ENCODE measurements around the gene UGT1A5.

UGT1A5 gene

DNA sequence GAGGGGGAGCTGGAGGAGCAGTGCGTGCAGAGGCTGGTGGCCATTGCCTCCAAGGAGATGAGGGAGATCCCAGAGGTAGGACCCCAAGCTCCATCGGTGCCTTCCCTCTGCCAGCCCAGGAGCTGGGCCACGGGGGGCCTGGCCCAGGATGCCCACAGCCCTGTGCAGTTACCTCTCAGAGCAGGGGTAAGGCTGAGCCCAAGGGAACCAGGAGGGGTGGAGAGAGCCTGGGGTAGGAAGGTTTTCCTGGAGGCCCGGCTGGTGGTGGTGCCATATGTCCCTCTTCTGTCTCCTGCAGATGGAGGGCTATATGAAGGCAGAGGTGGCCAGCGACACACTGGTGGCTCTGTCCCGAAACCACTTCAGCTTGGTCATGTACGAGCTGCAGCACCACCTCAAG, 76.8 kb downstream of the UGT1A5 start:
- Histone ChIP-seq H3K36me3 (replicated peaks) (no peaks in the 10 kb centered on the region), H3K4me3 (ENCODE audit: low read depth, low read length) (no peak overlapping the region), H3K27ac (no peak overlapping the region), H3K27me3 (replicated peaks) (no peaks in the 10 kb centered on the region)
- in situ Hi-C loops (cut with HindIII; ENCODE audit: low pct_ligation_motif_present, low sequenced_read_pairs) = no loop called here
- TF ChIP-seq, protein P1, sequence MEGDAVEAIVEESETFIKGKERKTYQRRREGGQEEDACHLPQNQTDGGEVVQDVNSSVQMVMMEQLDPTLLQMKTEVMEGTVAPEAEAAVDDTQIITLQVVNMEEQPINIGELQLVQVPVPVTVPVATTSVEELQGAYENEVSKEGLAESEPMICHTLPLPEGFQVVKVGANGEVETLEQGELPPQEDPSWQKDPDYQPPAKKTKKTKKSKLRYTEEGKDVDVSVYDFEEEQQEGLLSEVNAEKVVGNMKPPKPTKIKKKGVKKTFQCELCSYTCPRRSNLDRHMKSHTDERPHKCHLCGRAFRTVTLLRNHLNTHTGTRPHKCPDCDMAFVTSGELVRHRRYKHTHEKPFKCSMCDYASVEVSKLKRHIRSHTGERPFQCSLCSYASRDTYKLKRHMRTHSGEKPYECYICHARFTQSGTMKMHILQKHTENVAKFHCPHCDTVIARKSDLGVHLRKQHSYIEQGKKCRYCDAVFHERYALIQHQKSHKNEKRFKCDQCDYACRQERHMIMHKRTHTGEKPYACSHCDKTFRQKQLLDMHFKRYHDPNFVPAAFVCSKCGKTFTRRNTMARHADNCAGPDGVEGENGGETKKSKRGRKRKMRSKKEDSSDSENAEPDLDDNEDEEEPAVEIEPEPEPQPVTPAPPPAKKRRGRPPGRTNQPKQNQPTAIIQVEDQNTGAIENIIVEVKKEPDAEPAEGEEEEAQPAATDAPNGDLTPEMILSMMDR (IDR thresholded peaks at IDR 0.05; ENCODE audit: low read depth, low read length, missing control alignments) = no peak
- no peak for DNase-seq

DNA sequence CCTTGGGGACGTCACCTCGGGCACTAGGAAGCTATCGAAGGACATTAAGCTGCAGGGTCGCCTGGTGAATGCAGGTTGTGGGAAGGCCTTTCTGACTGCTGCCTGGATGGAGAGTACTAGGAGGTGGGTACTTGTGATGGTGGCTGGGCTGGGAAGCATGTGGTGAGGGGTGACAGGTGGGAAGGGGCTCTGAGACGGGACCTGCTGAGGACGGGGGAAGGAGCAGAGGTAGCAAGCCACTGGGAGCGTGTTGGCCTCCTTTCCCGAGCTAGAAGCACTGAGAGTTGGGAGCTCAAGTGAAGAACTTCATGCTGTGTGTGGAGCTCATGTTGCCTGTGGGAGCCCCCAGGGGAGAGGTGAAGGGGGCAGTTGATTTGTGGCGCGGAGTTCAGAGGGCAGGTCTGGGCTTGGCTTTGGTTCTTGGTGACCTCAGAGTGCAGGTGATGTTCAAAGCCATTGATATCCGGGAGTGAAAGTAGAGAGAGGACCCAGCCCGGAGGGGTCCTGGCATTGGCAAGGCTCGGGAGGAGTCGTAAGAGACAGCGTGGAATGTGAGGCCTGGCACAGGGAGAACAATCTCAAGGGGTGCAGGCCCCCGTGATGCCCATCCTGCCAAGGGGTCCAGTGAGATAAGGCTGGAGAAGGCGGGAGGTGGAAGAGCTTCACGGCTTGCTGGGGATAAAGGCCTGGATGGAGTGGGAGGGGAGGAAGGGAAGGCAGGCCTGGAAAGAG, 78.6 kb downstream of the UGT1A5 start:
- no peaks in the 10 kb centered on the region for H3K27me3 ChIP-seq (replicated peaks)
- no peak overlapping the region for H3K27ac ChIP-seq
- H3K4me3 ChIP-seq (ENCODE audit: low read depth, low read length) = no peak overlapping the region
- TF ChIP-seq, protein P1 (IDR thresholded peaks at IDR 0.05; ENCODE audit: low read depth, low read length, missing control alignments) = no peak
- in situ Hi-C loops (cut with HindIII; ENCODE audit: low pct_ligation_motif_present, low sequenced_read_pairs) = no loop called here
- no peak for DNase-seq
- no peaks in the 10 kb centered on the region for H3K36me3 ChIP-seq (replicated peaks)

DNA sequence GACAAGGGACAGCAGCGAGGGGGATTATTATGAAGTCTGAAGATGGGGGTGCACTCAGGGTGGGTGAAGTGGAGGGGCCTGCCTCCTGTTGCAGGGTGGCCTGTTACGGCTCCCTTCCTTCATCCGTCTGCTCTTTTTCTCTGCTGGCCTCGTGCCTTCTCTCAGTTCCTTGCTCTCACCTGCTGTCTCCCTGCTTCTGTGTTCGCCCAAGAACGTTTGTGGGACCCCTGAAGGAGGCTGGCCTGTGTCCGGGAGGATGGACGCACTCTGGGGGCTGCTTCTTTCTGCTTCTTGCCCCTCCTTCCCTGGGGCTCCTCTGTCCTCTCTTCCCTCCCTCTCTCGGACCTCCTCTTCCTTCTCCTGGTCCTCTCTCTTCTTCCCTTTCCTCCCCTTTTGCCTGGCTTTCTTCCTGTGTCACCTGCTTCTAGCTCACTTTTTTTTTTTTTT, 79.2 kb downstream of the UGT1A5 start:
- Histone ChIP-seq H3K36me3 (replicated peaks) (no peaks in the 10 kb centered on the region), H3K4me3 (ENCODE audit: low read depth, low read length) (no peak overlapping the region), H3K27ac (no peak overlapping the region), H3K27me3 (replicated peaks) (no peaks in the 10 kb centered on the region)
- in situ Hi-C loops (cut with HindIII; ENCODE audit: low pct_ligation_motif_present, low sequenced_read_pairs) = no loop called here
- DNase-seq = no peak
- TF ChIP-seq, protein P1 (IDR thresholded peaks at IDR 0.05; ENCODE audit: low read depth, low read length, missing control alignments) = no peak

DNA sequence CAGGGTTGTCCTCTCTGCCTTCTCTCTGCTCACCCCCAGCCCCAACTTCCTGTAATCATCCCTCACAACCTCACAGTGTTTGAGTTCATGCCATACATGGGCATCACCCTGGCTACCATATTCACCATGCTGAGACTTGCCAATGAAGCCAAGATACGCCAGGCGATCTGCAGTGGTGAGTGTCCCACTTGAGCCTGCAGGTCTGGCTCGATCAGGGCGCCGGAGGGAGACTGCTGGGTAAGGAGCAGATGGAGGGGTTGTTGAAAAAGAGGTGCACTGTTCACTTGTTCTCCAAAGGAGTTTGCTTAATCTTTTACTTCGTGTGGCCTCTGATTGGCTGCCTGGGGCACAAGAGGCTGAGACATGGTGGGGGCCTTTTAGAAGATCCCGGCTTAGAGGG, 80.0 kb downstream of the UGT1A5 start:
- TF ChIP-seq, protein P1 (IDR thresholded peaks at IDR 0.05; ENCODE audit: low read depth, low read length, missing control alignments) = no peak

DNA sequence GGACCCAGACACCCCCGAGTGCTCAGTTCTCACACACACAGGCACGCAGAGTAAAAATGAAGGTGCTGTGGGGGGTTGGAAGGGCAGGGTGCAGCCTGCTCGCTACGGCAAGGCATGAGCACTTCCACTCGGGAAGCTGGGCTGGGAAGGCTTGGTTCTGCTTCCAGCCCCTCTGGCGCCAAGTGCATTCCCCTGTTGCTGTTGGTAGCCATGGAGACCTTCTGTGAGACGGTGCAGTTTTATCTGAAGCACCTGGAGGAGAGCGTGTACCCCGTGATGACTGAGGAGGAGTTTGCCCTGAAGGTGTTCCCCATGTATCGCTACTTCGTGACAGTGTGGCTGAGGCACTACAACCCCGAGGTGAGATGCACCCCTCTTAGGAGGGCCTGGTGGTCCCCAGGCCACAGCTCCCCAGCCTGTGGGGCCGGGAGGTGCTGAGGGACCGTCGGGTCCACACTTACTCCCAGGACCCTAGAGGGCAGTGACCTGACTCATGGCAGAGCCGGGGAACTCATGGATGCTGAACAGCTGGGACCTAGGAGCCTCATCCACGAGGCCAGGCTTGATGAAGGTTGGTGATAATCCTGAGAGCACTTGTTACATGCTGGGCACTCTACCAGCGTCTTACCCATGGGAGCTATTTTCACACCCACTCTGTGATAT, 80.9 kb downstream of the UGT1A5 start:
- Histone ChIP-seq H3K27me3 (replicated peaks) (no peaks in the 10 kb centered on the region), H3K27ac (no peak overlapping the region), H3K36me3 (replicated peaks) (no peaks in the 10 kb centered on the region), H3K4me3 (ENCODE audit: low read depth, low read length) (no peak overlapping the region)
- DNase-seq = no peak
- in situ Hi-C loops (cut with HindIII; ENCODE audit: low pct_ligation_motif_present, low sequenced_read_pairs) = no loop called here
- TF ChIP-seq, protein P1 (IDR thresholded peaks at IDR 0.05; ENCODE audit: low read depth, low read length, missing control alignments) = no peak

More for the DNA sequence above, 80.0 kb downstream of the UGT1A5 start:
- in situ Hi-C loops (cut with HindIII; ENCODE audit: low pct_ligation_motif_present, low sequenced_read_pairs) = no loop called here
- Histone ChIP-seq H3K27me3 (replicated peaks) (no peaks in the 10 kb centered on the region), H3K27ac (no peak overlapping the region), H3K36me3 (replicated peaks) (no peaks in the 10 kb centered on the region), H3K4me3 (ENCODE audit: low read depth, low read length) (no peak overlapping the region)
- no peak for DNase-seq

Data from brain microvascular endothelial cell (primary cell).